Fibroblast of lung (primary cell): ENCODE measurements around the gene SLC22A23. TPM values are rescaled to one million over a fixed set of nuclear protein-coding genes. Genes with fewer than 3 reads are reported as not detected.

Experiments
- DNase-seq, 2 donors: peaks; one replicate each; pipeline versions ENCODE4 v3.0.0 to v3.0.0-alpha.2; 2010; ENCODE audit warnings: low read depth in 2 of 2
- H2AFZ ChIP-seq: 2 replicates; pipeline ENCODE4 v1.5.1; 2012; ENCODE audit warnings: low read length, control low read depth, inconsistent platforms
- H3K27ac ChIP-seq: 2 replicates; pipeline ENCODE4 v1.5.1; 2011; ENCODE audit warnings: low read length, control low read depth; ENCODE audit not compliant: insufficient read depth
- H3K27me3 ChIP-seq: 2 replicates; pipeline ENCODE4 v1.5.1; 2011; ENCODE audit warnings: mild to moderate bottlenecking, low read length; ENCODE audit not compliant: control insufficient read depth, insufficient read depth
- H3K36me3 ChIP-seq: 2 replicates; pipeline ENCODE4 v1.5.1; 2011; ENCODE audit warnings: low read length; ENCODE audit not compliant: control insufficient read depth, insufficient read depth
- H3K4me1 ChIP-seq: 2 replicates; pipeline ENCODE4 v1.5.1; 2011; ENCODE audit warnings: low read length; ENCODE audit not compliant: control insufficient read depth, insufficient read depth; ENCODE audit errors: extremely low read depth
- H3K4me2 ChIP-seq: 2 replicates; pipeline ENCODE4 v1.5.1; 2011; ENCODE audit warnings: low read length, control low read depth; ENCODE audit not compliant: insufficient read depth; ENCODE audit errors: extremely low read depth
- H3K4me3 ChIP-seq, 4 experiments: fragments of 200-600 bp in 1 of 4; sonication (generic) in 1 of 4; replicated peaks in 1 of 4; 2 replicates each; pipeline ENCODE4 v1.5.1; 2011 to 2016; ENCODE audit warnings: low read length in 4 of 4, low read depth in 3 of 4, mild to moderate bottlenecking in 3 of 4, control low read depth in 2 of 4, inconsistent platforms in 1 of 4, mixed read lengths in 1 of 4; ENCODE audit not compliant: insufficient read depth in 1 of 4; ENCODE audit errors: control extremely low read depth in 1 of 4
- H3K79me2 ChIP-seq: 2 replicates; pipeline ENCODE4 v1.5.1; 2012; ENCODE audit warnings: mild to moderate bottlenecking, low read length, inconsistent platforms; ENCODE audit not compliant: control insufficient read depth, insufficient read depth
- H3K9ac ChIP-seq: 2 replicates; pipeline ENCODE4 v1.5.1; 2011; ENCODE audit warnings: mild to moderate bottlenecking, low read length, control low read depth; ENCODE audit not compliant: insufficient read depth
- H3K9me3 ChIP-seq: 2 replicates; pipeline ENCODE4 v1.5.1; 2012; ENCODE audit warnings: low read depth, low read length; ENCODE audit not compliant: control insufficient read depth, insufficient read depth
- H4K20me1 ChIP-seq: 2 replicates; pipeline ENCODE4 v1.5.1; 2011; ENCODE audit warnings: low read length; ENCODE audit not compliant: control insufficient read depth, insufficient read depth; ENCODE audit errors: extremely low read depth
- CTCF ChIP-seq, 2 donors: IDR thresholded peaks in 1 of 2; conservative IDR thresholded peaks in 1 of 2; 1 replicate in 1 of 2; 2 replicates in 1 of 2; pipeline ENCODE4 v1.5.1; 2011 to 2012; ENCODE audit warnings: low read length in 2 of 2, control low read depth in 1 of 2, inconsistent platforms in 1 of 2, low read depth in 1 of 2, mild to moderate bottlenecking in 1 of 2
- EZH2 ChIP-seq: IDR thresholded peaks from 2 replicates; pipeline ENCODE4 v1.5.1; 2012; ENCODE audit warnings: low read length, control low read depth, mild to moderate bottlenecking; ENCODE audit errors: missing control alignments
- polyA plus RNA-seq, 2 donors: library from polyadenylated mRNA; depleted of rRNA in 1 of 2; stranded (reverse) in 1 of 2; unstranded in 1 of 2; fragments of >200 nt; gene quantifications; 2 replicates each; pipeline ENCODE4 v1.2.1, GENCODE V29; 2011 to 2012; ENCODE audit warnings: missing spikeins in 1 of 2
- total RNA-seq: library from RNA; depleted of rRNA; stranded (reverse); fragments of >200 nt; gene quantifications from 2 replicates; pipeline ENCODE4 v1.2.1, GENCODE V29; 2014

The SLC22A23 gene
- total and polyA plus RNA-seq, 2 donors (not counting 1 experiment from before 2014, with no cell fraction given), result 0.37 to 3.0 TPM

GRCh38 chr6:3293271-3294155 is 163.3 kb downstream of the SLC22A23 start:
- no peak overlapping the region for H3K4me2 ChIP-seq
- no peak for TF ChIP-seq CTCF (conservative IDR thresholded peaks at IDR 0.05 in 1 of 2, IDR thresholded peaks at IDR 0.05 in 1 of 2; ENCODE audit: low read depth in 1 of 2, low read length in 2 of 2)
- no peak for TF ChIP-seq EZH2
- H3K9ac ChIP-seq, result no peak overlapping the region
- no peak for DNase-seq
- H3K9me3 ChIP-seq, result no peaks in the 10 kb centered on the region
- peaks cover 6% of the 10 kb centered on the region for H3K27me3 ChIP-seq
- H2AFZ ChIP-seq, result no peak overlapping the region
- no peak overlapping the region for H3K27ac ChIP-seq
- no peaks in the 10 kb centered on the region for H3K79me2 ChIP-seq
- no peak overlapping the region for H3K4me3 ChIP-seq
- H3K4me1 ChIP-seq, result no peaks in the 10 kb centered on the region
- H3K36me3 ChIP-seq, result no peaks in the 10 kb centered on the region
- H4K20me1 ChIP-seq, result no peaks in the 10 kb centered on the region

- DNase-seq, result no peak
- TF ChIP-seq CTCF (conservative IDR thresholded peaks at IDR 0.05 in 1 of 2, IDR thresholded peaks at IDR 0.05 in 1 of 2; ENCODE audit: low read depth in 1 of 2, low read length in 2 of 2), result no peak
- TF ChIP-seq EZH2, result no peak
- Histone ChIP-seq H3K79me2 (no peaks in the 10 kb centered on the region), H3K4me1 (no peaks in the 10 kb centered on the region), H3K9ac (no peak overlapping the region), H3K4me3 (no peak overlapping the region), H2AFZ (no peak overlapping the region), H3K36me3 (no peaks in the 10 kb centered on the region), H3K27me3 (peaks cover 4% of the 10 kb centered on the region), H3K4me2 (no peak overlapping the region), H3K9me3 (no peaks in the 10 kb centered on the region), H4K20me1 (no peaks in the 10 kb centered on the region), H3K27ac (no peak overlapping the region)
Observed at GRCh38 chr6:3292431-3293197, 164.2 kb downstream of the SLC22A23 start.

GRCh38 chr6:3291987-3292386 is 164.9 kb downstream of the SLC22A23 start:
- no peaks in the 10 kb centered on the region for H3K36me3 ChIP-seq
- TF ChIP-seq EZH2 (no peak), CTCF (conservative IDR thresholded peaks at IDR 0.05 in 1 of 2, IDR thresholded peaks at IDR 0.05 in 1 of 2; ENCODE audit: low read depth in 1 of 2, low read length in 2 of 2) (no peak)
- H3K79me2 ChIP-seq, result no peaks in the 10 kb centered on the region
- no peak overlapping the region for H3K27ac ChIP-seq
- H3K9ac ChIP-seq, result no peak overlapping the region
- no peak for DNase-seq
- H2AFZ ChIP-seq, result no peak overlapping the region
- no peak overlapping the region for H3K4me3 ChIP-seq
- H3K27me3 ChIP-seq, result peaks cover 3% of the 10 kb centered on the region
- H3K4me2 ChIP-seq, result no peak overlapping the region
- H4K20me1 ChIP-seq, result no peaks in the 10 kb centered on the region
- H3K4me1 ChIP-seq, result no peaks in the 10 kb centered on the region
- no peaks in the 10 kb centered on the region for H3K9me3 ChIP-seq
